Brain microvascular endothelial cell (primary cell): Measurements from ENCODE around the gene P2RX7.

Source experiments
- DNase-seq: peaks from one replicate; pipeline ENCODE4 v3.0.0-alpha.2; 2020
- H3K27ac ChIP-seq: fragments of 250-450 bp; sonication (Bioruptor Pico); 2 replicates; pipeline ENCODE4 v1.5.1; 2020; ENCODE audit warnings: mild to moderate bottlenecking, moderate library complexity
- H3K27me3 ChIP-seq: fragments of 250-450 bp; sonication (Bioruptor Pico); replicated peaks from 2 replicates; pipeline ENCODE4 v1.5.1; 2020; ENCODE audit warnings: mild to moderate bottlenecking
- H3K36me3 ChIP-seq: fragments of 250-450 bp; sonication (Bioruptor Pico); replicated peaks from 2 replicates; pipeline ENCODE4 v1.5.1; 2020; ENCODE audit warnings: mild to moderate bottlenecking
- H3K4me3 ChIP-seq: 2 replicates; pipeline ENCODE4 v1.5.1; 2011; ENCODE audit warnings: low read depth, mild to moderate bottlenecking, control low read depth, low read length, moderate library complexity
- in situ Hi-C: cut with HindIII; loops from 2 replicates; pipeline ENCODE4 v1.10.0; 2017; ENCODE audit warnings: low sequenced_read_pairs, low pct_ligation_motif_present
- TF ChIP-seq, protein P1 (sequence below): IDR thresholded peaks from 2 replicates; pipeline ENCODE4 v1.5.1; 2011; ENCODE audit warnings: low read depth, mild to moderate bottlenecking, moderate library complexity, low read length, control low read depth, inconsistent platforms; ENCODE audit errors: missing control alignments

P2RX7 gene

GRCh38 chr12:121132601-121133481 is at the start of gene P2RX7:
TSS of gene P2RX7 (plus strand) at chr12:121132876. CDS start at chr12:121132971, 95 bp downstream.
- no peak within 1 kb of the TSS for H3K27ac ChIP-seq

GRCh38 chr12:121084229-121084628 is 48.4 kb upstream of the P2RX7 start:
- TF ChIP-seq, protein P1, sequence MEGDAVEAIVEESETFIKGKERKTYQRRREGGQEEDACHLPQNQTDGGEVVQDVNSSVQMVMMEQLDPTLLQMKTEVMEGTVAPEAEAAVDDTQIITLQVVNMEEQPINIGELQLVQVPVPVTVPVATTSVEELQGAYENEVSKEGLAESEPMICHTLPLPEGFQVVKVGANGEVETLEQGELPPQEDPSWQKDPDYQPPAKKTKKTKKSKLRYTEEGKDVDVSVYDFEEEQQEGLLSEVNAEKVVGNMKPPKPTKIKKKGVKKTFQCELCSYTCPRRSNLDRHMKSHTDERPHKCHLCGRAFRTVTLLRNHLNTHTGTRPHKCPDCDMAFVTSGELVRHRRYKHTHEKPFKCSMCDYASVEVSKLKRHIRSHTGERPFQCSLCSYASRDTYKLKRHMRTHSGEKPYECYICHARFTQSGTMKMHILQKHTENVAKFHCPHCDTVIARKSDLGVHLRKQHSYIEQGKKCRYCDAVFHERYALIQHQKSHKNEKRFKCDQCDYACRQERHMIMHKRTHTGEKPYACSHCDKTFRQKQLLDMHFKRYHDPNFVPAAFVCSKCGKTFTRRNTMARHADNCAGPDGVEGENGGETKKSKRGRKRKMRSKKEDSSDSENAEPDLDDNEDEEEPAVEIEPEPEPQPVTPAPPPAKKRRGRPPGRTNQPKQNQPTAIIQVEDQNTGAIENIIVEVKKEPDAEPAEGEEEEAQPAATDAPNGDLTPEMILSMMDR = no peak

More at GRCh38 chr12:121132601-121133481, at the start of gene P2RX7:
- peak; percentile 15 for DNase-seq
- TF ChIP-seq, protein P1 = peak; percentile 33
- H3K27me3 ChIP-seq = no peaks in the 10 kb centered on the region
- H3K4me3 ChIP-seq = peak within 1 kb of the TSS; percentile 53
- no peaks in the 10 kb centered on the region for H3K36me3 ChIP-seq
- in situ Hi-C loops = no loop called here

DNA sequence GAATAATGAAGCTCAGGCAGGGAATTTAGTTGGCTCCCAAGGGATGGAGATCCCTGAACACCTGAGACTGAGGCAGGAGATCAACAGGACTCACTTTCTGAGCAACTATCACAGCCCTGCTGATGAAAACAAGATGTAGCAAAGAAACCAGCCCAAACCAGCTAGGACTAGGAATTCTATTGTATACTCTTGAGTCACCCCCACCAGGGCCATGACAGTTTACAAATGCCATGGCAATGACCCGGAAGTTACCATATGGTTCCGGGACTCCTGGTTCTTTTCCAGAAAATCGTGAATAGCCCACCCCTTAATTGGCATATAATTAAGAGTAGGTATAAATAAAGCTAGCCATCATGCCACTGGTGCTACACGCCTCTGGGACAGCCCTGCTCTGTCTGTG is 47.6 kb upstream of the P2RX7 start:
- Histone ChIP-seq H3K36me3 (no peaks in the 10 kb centered on the region), H3K27me3 (no peaks in the 10 kb centered on the region), H3K4me3 (no peak overlapping the region), H3K27ac (no peak overlapping the region)
- in situ Hi-C loops = no loop called here
- TF ChIP-seq, protein P1 = no peak
- no peak for DNase-seq

More at GRCh38 chr12:121084229-121084628, 48.4 kb upstream of the P2RX7 start:
- Histone ChIP-seq H3K27ac (no peak overlapping the region), H3K27me3 (no peaks in the 10 kb centered on the region), H3K4me3 (no peak overlapping the region), H3K36me3 (no peaks in the 10 kb centered on the region)
- no peak for DNase-seq
- in situ Hi-C loops = no loop called here

DNA sequence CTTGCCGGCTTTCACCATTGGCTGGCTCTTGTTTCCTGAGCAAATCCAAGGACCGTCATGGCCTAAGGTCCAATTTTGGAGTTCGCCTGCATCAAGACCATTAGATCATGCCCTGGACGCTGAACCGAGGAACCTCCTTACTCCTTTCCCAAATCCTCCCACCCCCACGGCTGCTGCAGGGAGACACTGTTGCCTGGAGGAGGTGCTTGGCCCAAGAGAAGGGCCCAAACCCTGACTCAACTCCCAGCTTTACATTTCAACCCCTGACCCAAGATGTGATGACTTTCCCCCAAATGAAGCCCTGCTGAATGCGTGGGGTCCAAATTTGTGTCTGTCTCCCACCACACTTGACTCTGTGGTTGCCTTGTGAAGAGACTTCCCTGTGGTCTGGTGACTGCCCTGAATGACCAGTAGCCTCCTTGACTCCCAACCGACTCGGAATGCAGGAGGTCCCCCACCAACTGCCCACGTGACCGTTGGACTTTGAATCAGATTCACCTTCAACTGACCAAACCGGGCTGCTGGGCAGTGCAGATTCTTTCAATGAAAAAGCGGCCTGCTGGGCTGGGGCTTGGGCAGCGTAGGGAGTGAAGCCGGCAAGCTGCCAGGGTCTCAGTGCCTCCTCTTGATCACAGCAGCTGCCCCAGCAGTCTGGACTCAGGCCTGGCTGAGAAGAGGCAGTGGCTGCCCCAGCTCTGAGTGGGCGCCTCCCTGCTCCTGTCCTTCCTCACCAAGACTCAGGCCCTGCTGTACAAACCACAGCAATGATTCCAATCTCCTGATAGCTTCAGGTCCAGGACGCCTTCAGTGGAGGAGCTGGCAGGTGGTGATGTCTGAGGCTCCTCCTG is 46.9 kb upstream of the P2RX7 start:
- no peak overlapping the region for H3K27ac ChIP-seq
- no peak overlapping the region for H3K4me3 ChIP-seq
- DNase-seq = no peak
- TF ChIP-seq, protein P1 = no peak
- no peaks in the 10 kb centered on the region for H3K27me3 ChIP-seq
- in situ Hi-C loops = no loop called here
- no peaks in the 10 kb centered on the region for H3K36me3 ChIP-seq

GRCh38 chr12:121086781-121087295 is 45.8 kb upstream of the P2RX7 start:
- in situ Hi-C loops = no loop called here
- Histone ChIP-seq H3K27ac (no peak overlapping the region), H3K27me3 (no peaks in the 10 kb centered on the region), H3K36me3 (no peaks in the 10 kb centered on the region), H3K4me3 (no peak overlapping the region)
- TF ChIP-seq, protein P1 = no peak
- DNase-seq = no peak
